GM23338 (cell line): ENCODE results near the gene PPP1R13L.

Experiments
- ZNF331 ChIP-seq: fragments of 250-450 bp; sonication (Bioruptor Pico); IDR thresholded peaks from 2 replicates; pipeline ENCODE4 v1.5.0; 2020; ENCODE audit warnings: low read depth, mild to moderate bottlenecking, moderate library complexity
- TF ChIP-seq, protein P1 (sequence below), 2 experiments: fragments of 200-600 bp in 1 of 2; sonication (generic) in 1 of 2; conservative IDR thresholded peaks; 2 replicates each; pipeline versions ENCODE4 v1.5.1 to v1.6.1; 2016 to 2017; ENCODE audit warnings: antibody characterized with exemption in 2 of 2, low read depth in 2 of 2, mild to moderate bottlenecking in 2 of 2, moderate library complexity in 1 of 2

DNA sequence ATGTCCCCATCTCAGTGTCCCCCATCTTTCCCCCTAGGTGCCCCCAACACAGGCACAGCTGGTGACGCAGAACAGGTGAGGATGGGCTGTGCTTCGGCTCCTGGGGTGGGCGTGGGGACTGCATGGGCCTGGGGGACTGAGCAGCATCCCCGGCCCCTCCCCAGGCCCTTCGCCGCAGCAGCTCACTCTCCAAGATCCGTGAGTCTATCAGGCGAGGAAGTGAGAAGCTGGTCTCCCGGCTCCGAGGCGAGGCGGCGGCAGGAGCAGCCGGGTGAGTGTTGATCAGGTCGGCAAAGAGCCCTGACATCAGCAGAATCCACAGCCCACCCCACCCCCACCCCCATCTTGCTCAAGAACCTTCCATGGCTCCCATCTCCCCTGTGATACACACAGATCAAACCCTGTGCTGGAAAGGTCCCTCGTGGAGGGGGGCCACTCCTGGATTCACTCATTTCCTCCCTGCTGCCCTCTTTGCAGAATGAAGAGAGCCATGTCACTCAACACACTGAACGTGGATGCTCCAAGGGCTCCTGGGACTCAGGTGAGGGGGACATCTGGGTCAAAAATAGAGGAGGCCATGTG lies 54.3 kb downstream of the PPP1R13L start:
- TF ChIP-seq ZNF331 (CRISPR knock-in tag), result no peak
- TF ChIP-seq, protein P1, sequence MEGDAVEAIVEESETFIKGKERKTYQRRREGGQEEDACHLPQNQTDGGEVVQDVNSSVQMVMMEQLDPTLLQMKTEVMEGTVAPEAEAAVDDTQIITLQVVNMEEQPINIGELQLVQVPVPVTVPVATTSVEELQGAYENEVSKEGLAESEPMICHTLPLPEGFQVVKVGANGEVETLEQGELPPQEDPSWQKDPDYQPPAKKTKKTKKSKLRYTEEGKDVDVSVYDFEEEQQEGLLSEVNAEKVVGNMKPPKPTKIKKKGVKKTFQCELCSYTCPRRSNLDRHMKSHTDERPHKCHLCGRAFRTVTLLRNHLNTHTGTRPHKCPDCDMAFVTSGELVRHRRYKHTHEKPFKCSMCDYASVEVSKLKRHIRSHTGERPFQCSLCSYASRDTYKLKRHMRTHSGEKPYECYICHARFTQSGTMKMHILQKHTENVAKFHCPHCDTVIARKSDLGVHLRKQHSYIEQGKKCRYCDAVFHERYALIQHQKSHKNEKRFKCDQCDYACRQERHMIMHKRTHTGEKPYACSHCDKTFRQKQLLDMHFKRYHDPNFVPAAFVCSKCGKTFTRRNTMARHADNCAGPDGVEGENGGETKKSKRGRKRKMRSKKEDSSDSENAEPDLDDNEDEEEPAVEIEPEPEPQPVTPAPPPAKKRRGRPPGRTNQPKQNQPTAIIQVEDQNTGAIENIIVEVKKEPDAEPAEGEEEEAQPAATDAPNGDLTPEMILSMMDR (conservative IDR thresholded peaks at IDR 0.05; ENCODE audit: low read depth in 2 of 2), result no peak
